ENCODE results near the gene BABAM2. TPM values are rescaled to one million over a fixed set of nuclear protein-coding genes. Genes with fewer than 3 reads are reported as not detected.

Gene BABAM2
- total and polyA plus RNA-seq, 2 experiments from 2014 or later, result 17.8 to 21.5 TPM

DNA sequence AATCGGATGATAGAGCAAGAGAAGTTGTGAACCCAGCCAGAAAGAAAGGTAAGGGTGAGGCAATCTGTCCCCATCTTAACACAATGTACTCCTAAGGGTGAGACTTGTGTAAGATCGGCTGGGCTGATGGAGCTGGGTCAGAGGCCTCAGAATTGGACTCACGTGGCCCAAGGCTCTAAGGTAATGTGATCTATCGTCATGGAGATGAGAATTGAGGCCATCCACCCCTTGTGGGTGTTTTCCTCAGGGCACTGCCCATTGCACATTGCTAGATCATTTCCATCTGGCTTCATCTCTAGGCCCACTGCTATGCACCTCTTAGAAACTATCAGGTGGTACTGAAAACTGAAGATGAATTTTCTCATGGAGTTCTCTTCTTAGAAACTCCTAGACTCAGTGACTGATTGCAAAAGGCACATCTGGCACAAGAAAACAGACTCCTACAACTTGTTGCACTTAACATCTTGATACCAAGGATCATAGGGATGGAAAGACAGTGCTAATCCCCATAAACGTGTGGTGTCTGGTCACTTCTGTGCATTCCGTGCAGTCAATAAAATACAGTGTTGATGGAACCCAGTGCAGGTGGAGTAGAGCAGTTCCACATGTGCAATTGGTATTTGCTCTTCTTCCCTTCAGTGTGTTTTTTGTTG is 273.2 kb downstream of the BABAM2 start (continued):
- TF ChIP-seq, protein P1, sequence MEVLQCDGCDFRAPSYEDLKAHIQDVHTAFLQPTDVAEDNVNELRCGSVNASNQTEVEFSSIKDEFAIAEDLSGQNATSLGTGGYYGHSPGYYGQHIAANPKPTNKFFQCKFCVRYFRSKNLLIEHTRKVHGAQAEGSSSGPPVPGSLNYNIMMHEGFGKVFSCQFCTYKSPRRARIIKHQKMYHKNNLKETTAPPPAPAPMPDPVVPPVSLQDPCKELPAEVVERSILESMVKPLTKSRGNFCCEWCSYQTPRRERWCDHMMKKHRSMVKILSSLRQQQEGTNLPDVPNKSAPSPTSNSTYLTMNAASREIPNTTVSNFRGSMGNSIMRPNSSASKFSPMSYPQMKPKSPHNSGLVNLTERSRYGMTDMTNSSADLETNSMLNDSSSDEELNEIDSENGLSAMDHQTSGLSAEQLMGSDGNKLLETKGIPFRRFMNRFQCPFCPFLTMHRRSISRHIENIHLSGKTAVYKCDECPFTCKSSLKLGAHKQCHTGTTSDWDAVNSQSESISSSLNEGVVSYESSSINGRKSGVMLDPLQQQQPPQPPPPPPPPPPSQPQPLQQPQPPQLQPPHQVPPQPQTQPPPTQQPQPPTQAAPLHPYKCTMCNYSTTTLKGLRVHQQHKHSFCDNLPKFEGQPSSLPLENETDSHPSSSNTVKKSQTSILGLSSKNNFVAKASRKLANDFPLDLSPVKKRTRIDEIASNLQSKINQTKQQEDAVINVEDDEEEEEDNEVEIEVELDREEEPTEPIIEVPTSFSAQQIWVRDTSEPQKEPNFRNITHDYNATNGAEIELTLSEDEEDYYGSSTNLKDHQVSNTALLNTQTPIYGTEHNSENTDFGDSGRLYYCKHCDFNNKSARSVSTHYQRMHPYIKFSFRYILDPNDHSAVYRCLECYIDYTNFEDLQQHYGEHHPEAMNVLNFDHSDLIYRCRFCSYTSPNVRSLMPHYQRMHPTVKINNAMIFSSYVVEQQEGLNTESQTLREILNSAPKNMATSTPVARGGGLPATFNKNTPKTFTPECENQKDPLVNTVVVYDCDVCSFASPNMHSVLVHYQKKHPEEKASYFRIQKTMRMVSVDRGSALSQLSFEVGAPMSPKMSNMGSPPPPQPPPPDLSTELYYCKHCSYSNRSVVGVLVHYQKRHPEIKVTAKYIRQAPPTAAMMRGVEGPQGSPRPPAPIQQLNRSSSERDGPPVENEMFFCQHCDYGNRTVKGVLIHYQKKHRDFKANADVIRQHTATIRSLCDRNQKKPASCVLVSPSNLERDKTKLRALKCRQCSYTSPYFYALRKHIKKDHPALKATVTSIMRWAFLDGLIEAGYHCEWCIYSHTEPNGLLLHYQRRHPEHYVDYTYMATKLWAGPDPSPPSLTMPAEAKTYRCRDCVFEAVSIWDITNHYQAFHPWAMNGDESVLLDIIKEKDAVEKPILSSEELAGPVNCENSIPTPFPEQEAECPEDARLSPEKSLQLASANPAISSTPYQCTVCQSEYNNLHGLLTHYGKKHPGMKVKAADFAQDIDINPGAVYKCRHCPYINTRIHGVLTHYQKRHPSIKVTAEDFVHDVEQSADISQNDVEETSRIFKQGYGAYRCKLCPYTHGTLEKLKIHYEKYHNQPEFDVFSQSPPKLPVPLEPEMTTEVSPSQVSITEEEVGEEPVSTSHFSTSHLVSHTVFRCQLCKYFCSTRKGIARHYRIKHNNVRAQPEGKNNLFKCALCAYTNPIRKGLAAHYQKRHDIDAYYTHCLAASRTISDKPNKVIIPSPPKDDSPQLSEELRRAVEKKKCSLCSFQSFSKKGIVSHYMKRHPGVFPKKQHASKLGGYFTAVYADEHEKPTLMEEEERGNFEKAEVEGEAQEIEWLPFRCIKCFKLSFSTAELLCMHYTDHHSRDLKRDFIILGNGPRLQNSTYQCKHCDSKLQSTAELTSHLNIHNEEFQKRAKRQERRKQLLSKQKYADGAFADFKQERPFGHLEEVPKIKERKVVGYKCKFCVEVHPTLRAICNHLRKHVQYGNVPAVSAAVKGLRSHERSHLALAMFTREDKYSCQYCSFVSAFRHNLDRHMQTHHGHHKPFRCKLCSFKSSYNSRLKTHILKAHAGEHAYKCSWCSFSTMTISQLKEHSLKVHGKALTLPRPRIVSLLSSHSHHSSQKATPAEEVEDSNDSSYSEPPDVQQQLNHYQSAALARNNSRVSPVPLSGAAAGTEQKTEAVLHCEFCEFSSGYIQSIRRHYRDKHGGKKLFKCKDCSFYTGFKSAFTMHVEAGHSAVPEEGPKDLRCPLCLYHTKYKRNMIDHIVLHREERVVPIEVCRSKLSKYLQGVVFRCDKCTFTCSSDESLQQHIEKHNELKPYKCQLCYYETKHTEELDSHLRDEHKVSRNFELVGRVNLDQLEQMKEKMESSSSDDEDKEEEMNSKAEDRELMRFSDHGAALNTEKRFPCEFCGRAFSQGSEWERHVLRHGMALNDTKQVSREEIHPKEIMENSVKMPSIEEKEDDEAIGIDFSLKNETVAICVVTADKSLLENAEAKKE (CRISPR knock-in tag; IDR thresholded peaks at IDR 0.05), result no peak
- TF ChIP-seq, protein P2, sequence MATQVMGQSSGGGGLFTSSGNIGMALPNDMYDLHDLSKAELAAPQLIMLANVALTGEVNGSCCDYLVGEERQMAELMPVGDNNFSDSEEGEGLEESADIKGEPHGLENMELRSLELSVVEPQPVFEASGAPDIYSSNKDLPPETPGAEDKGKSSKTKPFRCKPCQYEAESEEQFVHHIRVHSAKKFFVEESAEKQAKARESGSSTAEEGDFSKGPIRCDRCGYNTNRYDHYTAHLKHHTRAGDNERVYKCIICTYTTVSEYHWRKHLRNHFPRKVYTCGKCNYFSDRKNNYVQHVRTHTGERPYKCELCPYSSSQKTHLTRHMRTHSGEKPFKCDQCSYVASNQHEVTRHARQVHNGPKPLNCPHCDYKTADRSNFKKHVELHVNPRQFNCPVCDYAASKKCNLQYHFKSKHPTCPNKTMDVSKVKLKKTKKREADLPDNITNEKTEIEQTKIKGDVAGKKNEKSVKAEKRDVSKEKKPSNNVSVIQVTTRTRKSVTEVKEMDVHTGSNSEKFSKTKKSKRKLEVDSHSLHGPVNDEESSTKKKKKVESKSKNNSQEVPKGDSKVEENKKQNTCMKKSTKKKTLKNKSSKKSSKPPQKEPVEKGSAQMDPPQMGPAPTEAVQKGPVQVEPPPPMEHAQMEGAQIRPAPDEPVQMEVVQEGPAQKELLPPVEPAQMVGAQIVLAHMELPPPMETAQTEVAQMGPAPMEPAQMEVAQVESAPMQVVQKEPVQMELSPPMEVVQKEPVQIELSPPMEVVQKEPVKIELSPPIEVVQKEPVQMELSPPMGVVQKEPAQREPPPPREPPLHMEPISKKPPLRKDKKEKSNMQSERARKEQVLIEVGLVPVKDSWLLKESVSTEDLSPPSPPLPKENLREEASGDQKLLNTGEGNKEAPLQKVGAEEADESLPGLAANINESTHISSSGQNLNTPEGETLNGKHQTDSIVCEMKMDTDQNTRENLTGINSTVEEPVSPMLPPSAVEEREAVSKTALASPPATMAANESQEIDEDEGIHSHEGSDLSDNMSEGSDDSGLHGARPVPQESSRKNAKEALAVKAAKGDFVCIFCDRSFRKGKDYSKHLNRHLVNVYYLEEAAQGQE (IDR thresholded peaks at IDR 0.05; ENCODE audit: unreplicated experiment), result no peak
- TF ChIP-seq NANOG (IDR thresholded peaks at IDR 0.05; ENCODE audit: borderline replicate concordance), result no peak

DNA sequence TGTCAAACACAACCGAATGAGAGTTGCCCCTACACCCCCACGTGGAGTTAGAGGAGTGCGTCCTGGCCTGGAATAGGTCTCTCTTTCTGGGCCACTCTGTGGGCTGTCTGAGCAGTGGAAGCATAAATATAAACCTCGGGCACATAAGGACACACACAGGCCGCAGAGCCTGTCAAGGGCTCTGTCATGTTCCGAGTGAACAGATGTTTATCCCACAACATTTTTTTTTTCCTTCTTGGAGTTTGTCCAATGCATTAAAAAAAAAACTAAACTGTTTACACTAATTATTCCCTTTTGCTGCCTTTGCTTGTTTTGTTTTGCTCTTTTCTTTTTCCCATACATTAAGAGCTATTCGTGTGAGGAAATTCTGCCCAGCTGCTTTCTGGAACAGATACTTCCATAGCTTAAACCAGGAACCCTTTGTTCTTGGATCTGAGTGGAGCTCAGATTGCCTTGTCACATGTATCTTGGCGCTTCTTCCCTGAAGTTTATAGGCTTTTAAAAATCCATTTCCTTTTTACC is 273.8 kb downstream of the BABAM2 start:
- no peaks in the 10 kb centered on the region for H3K4me1 ChIP-seq (ENCODE audit: insufficient read depth)
- ATAC-seq (no peak), DNase-seq (ENCODE audit: low spot score) (no peak)
- H3K79me2 ChIP-seq (replicated peaks; ENCODE audit: insufficient read depth), result no peaks in the 10 kb centered on the region
- no peak overlapping the region for H3K4me3 ChIP-seq
- no peak overlapping the region for H3K27ac ChIP-seq (ENCODE audit: low read depth)
- Mint-ChIP-seq H3K36me3 (ENCODE audit: low read depth) (no peaks in the 10 kb centered on the region), H3K27ac (no peak overlapping the region), H3K4me3 (no peak overlapping the region), H3K4me1 (no peaks in the 10 kb centered on the region), H3K27me3 (ENCODE audit: insufficient read depth, low read depth, poor library complexity) (peaks cover 1% of the 10 kb centered on the region), H3K9me3 (no peaks in the 10 kb centered on the region)
- H4K20me1 ChIP-seq (replicated peaks; ENCODE audit: insufficient read depth), result no peaks in the 10 kb centered on the region
- H3K27me3 ChIP-seq (ENCODE audit: insufficient read depth), result no peaks in the 10 kb centered on the region
- H3K9me2 ChIP-seq (ENCODE audit: insufficient read depth), result no peaks in the 10 kb centered on the region; the same call in 1 of the 2 replicates
- no peak overlapping the region for H2AFZ ChIP-seq
- H3K36me3 ChIP-seq (ENCODE audit: insufficient read depth), result no peaks in the 10 kb centered on the region
- H3K4me2 ChIP-seq, result no peak overlapping the region
- H3F3A ChIP-seq (replicated peaks; ENCODE audit: low read depth), result no peaks in the 10 kb centered on the region
- TF ChIP-seq ZNF114 (CRISPR knock-in tag; IDR thresholded peaks at IDR 0.05), result no peak
- TF ChIP-seq, protein P1 (CRISPR knock-in tag; IDR thresholded peaks at IDR 0.05), result no peak
